Epidermal melanocyte (primary cell): ENCODE measurements around the gene SIRT5.
A peak's percentile ranks its signal among the peaks of the same experiment; 100 is the strongest.

Experiments used
- DNase-seq: peaks from one replicate; pipeline ENCODE4 v3.0.0; 2011; ENCODE audit warnings: low spot score; ENCODE audit not compliant: insufficient read length

Gene SIRT5

DNA sequence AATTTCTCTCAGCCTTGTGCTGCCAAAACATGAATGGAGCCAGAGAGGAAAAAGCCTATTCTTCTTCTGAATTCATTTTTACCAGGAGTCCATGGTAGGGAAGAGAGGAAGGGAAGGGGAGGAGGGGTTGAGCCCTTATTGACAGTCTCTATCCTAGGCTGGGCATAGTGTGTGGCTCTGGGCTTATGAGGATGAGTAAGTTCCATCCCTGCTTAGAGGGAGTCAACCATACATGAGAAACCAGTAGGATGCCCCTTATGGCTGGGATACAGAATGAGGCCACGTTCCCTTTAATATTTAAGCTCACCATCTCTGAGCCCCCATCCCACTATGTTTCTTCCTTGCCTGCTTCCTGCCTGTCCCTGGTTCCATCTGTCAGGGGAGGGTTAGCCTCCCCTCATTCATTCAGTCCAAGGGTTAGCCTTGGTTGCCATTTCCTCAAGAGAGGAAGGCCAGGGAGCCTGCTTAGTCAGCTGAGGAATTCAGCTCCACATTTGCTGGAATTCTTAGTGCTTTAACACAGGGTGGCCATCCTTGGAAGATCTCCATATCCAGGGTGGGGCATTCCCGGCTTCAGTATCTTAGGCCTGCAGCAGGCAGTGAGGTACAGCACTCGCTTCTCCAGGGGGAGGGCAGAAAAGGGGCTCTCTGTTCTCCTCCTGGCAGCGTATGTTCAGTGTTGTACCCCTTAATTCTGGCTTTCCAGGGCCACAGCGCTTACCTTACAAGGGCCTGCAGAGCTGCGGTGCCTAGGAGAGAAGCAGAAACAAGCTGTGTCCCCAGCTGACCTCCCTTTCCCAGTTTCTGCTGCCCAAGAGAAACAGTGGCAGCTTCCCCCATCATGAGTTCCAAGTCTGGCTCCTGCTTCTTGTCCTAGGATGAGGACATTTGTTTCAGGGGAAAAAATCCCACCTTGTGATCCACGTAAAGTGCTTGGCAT is 12.5 kb downstream of the SIRT5 start:
- DNase-seq: no peak

DNA sequence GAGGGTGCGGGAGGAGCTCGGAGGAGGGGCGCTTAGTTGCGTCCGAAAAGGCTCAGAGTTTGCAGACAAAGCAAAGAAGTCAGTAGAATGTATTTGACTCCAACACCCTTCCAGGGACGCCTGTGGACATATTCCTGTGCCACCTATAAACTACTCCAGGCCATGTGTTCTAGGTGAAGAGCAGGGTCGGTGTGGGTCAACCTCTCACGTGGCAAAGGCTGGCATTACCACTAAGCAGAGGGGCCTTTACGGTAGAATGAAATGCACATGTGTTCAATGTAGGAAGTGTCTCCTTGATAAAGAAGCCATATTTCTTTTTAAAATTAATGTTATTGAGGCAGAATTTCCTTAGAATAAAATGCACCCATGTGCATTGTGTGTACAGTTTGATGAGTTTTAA is 15.4 kb downstream of the SIRT5 start:
- DNase-seq: no peak

DNA sequence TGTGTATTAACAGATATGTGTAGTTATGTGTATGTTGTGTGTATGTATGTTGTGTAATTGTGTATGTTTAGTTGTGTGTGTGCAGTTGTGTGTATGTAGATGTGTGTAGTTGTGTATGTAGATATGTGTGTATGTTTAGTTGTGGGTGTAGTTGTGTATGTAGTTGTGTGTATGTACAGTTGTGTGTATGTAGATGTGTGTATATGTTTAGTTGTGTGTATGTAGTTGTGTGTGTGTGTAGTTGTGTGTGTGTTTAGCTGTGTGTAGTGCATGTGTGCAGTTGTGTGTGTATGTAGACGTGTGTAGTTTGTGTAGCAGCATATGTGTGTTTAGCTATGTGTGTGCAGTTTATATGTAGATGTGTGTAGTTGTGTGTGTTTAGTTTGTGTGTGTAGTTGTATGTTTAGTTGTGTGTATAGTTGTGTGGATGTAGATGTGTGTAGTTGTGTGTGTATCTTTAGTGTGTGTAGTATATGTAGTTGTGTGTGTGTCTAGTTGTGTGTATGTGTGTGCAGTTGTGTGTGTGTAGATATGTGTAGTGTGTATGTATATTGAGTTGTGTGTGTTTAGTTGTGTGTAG is 16.3 kb downstream of the SIRT5 start:
- DNase-seq: no peak

DNA sequence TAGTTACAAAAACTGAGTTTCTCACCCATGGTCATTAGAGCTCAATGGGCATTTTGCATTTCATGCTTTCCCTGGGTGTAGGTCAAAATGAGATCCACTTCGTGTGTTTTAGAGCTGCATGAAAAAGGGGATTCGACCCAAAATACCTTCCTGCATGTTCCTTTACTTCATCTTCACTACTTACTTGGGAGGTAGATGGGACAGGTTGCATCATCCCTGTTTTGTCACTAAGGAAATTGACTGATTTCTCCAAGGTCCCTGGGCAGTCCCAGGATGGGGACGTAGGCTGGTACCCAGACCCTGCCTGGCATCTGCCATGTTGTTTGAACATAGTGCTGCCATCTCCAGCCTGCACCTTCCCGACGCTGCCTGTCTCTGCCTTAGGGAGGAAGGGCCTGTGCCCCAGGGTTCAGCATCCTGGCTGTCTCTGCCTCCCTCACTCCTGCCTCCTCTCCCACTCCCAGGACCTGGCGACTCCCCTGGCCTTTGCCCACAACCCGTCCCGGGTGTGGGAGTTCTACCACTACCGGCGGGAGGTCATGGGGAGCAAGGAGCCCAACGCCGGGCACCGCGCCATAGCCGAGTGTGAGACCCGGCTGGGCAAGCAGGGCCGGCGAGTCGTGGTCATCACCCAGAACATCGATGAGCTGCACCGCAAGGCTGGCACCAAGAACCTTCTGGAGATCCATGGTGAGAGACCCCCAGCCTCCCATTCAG is 17.0 kb downstream of the SIRT5 start:
- no peak for DNase-seq

DNA sequence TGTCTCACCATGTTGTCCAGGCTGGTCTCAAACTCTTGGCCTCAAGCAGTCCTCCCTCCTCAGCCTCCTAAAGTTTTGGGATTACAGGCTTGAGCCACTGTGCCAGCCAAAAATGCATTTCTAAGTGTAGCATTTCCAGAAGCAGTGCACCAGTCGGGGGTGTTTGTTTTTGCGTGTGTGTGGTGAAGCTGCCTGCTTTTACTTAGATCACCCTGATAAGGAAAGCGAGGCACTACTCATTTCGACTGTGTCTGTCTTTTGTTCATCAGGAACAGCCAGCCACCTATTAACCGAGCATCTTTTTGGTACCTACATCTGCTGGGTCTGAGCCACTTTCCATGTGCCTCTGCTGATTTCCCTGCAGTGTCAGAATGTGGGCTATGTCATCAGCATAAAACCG is 18.7 kb downstream of the SIRT5 start:
- DNase-seq: no peak

DNA sequence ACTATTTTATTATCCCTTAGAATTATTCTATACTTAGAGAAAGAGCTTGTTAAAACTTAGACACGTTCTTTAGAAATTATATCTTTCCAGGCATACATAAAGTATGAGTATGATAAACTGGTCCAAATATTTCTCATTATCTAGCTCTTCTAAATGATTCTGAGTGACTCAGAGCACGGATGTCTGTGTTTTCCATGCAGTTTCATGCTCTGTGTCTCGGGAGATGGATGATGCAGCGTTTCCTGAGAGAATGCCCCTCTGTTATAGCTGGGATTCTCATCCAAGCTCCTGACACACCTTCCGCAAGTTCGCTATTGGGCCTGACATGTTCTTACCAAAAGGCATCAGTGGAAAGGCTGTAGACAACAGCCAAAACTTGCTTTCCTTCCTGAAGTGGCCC is 19.3 kb downstream of the SIRT5 start:
- DNase-seq: no peak

DNA sequence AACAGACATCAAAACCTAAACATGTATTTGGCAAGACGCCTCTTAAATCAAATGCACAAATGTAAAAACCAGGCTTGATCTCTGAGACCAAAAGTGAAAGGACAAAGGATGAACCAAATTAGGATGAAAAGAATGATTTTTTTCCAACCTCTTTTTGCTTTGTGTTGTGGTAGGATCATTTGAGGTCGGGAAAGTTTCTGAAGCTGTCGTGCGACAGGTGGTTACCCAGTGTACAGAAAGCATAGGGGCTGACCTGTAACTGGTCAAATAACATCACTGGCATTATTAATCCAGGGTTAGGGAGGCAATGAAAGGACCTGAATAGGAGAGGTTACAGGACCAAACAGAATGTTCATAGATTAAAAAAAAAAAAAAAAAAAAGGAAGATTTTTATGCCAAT is 22.7 kb downstream of the SIRT5 start:
- no peak for DNase-seq

DNA sequence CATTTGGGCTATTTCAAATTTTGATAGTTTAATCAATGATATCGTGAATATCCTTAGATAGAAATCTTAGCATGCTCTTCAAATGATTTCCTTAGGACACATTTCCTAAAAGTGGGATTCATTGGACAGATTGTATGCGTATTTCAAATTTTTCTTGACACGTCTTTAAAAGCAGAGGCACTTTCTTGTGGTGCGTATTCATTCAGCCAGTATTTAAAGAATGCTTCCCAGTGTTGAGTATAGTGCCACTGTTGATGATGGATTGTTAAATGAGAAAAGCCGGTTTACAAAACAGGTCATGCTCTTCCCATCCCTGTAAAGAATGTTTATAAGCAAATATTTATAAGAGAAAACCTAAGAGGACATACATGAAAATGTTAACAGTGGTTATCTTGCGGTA is 25.6 kb downstream of the SIRT5 start:
- DNase-seq: no peak

DNA sequence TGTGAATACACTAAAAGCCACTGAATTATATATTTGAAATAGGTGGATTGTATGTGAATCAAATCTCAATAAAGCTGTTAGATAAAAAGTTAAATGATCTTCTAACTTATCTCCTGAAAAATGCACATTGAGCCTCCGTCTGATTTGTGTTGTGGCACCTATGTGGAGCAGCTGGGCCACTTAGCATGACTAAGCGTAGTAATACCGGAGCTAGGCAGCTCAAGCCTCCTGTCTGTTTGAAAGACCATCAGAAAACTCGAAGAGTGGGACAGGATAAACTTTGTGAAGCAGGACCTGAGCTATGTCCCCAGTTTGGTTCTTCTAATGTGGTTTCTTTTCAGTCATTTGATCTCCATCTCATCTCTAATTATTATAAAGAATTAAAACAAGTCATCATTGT is 29.7 kb downstream of the SIRT5 start:
- DNase-seq: no peak

DNA sequence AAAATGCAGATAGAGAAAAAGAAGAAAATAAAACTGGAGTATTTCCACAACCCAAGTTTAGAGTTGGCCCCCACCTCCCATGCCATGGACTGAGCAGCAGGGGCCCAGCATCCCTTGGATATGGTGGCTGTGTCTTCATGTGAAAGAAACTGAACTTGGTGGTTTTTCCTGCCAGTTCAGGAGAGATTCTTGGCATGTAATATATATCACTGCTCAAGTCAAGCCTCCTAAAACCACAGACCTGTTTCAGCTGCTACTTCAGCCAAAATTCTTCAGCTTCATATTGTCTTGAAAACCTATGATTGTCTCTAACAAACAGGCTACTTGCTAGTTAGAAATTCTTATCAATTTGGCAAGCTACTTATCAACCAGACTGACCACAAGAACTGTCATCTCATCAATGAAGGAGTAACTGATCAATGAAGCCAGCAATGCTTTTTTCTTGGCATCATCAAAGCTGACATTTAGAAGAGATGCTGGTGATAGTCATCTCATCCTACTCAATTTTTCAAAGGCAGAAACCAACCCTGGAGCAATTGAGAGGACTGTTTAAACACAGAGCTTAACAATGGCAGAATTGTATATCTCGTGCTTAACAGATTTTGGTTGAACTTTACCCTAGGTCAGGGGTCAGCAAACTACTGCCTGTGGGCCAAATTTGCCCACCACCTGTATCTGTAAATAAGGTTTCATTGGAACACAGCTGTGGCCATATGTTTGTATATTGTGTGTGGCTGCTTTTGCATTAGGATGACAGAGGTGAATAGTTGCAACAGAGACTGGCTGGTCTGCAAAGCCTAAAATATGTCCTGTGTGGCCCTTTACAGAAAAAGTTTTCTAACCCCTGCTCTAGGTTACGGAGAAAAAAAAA is 30.4 kb downstream of the SIRT5 start:
- no peak for DNase-seq

DNA sequence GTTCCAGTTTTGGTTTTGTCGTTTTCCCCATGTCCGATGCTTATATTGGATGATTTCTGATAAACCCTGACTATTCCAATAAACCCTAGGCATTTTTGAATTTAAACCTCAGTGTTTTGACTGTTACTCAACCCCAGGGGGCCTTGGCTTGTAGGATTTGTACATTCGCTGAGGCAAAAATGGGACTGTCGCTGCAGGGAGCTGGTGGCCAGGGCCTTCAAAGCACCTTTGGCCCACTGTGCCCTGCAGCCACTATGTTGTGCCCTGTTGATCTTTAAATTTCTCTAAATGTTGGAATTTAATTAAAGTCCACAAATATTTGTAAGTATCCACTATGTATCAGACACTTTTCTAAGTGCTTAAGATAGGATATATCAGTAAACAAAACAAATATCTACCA is 31.2 kb downstream of the SIRT5 start:
- no peak for DNase-seq

DNA sequence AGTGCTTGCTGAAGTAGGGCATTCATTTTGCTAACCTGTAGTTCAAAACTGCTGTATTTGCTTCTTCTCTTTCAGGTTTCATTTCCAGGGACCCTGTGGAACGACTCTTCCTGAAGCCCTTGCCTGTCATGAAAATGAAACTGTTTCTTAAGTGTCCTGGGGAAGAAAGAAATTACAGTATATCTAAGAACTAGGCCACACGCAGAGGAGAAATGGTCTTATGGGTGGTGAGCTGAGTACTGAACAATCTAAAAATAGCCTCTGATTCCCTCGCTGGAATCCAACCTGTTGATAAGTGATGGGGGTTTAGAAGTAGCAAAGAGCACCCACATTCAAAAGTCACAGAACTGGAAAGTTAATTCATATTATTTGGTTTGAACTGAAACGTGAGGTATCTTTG is 37.3 kb downstream of the SIRT5 start:
- no peak for DNase-seq

DNA sequence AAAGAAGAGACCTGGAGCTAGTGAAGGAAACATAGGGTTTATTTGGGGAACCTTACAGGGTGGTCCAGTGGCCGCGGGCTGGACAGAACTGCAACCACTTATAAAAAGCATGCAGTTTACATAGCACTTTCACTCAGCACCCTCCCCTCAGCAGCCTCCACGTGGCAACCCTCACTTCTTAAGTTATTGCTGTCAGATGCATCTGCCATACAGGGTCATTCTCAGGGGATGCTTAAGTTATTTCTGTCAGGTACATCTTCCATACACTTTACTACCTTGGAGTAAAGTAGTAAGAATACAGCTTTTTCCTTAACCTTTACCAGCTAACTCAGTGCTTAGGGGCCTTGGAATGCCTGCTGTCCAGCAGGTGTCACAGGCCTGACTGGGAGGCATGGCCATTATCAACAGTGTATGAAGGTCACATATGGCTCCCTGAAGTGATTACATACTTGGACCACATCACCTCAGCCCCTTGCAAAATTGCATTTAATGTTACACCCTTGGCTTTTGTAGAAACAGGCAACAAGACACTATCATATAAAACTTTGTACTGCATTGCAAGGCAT is 38.7 kb downstream of the SIRT5 start:
- DNase-seq: no peak

DNA sequence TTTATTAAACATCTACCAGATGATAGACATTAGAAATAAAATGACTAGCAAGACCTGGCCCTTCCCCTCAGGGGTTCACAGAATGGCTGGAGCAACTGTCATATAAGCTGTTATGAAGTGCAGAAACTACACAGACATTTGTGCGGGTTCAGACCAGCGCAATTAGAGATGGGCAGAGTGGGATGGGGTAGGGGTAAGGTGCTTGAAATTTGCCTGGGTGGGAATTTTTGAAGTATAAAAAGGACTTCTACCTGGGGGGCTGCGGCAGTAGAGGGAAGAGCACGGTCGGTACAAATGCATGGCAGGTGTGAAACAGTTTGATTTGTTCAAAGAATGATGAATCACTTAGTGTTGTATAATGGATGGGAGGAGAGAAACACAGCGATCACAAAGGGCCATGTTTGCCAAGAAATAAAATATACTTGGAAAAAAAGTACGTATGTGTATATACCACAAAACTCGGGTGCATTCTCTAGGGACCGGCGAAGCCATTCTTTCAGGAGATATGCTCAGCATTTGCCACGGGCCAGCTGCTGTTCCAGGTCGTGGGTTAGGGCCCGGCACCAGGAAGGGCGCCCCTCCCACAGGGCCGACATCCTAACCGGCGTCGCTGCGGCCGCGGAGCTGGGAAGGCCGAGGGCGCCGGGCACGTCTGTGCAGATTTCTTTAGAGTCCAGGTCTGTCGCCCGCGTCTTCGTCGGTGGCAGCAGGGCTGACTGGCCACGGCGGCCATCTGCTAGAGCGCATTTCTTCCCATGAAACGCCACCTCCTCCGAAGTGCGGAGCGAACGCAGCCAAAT is 39.9 kb downstream of the SIRT5 start:
- no peak for DNase-seq

DNA sequence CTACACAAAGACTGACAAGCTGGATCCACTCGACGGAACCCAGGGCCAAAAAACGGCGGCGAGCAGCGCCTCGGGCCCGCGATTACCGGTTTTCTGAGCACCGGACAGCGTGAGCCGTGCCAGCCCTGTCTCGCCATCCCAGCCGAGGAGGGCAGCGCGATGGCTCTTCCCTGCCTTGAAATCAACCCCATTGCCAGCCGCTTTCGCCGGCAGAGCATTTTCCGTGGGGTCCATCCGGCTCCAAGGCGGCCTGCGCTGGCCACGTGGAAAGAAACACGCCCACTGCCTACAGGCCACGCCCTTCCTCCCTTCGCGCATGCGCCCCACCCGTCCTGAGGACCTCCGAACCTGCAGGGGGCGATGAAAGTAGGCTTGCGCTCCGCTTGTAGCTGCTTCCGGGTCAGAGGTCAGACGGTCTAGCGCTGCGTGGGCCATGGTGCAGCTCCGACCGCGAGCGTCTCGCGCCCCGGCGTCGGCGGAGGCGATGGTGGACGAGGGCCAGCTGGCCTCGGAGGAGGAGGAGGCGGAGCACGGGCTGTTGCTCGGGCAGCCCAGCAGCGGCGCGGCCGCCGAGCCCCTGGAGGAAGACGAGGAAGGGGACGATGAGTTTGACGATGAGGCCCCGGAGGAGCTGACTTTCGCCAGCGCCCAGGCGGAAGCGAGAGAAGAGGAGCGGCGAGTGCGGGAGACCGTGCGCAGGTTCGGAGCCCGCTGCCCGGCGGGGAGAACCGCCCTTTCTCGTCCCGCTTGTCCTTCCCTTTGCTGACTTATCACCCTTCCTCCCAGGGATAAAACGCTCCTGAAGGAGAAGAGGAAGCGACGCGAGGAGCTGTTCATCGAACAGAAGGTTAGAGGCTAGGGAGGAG is 40.8 kb downstream of the SIRT5 start, which contains the start of gene NOL7:
Gene NOL7, plus strand, starts transcription at position 410 of the 866 bp plus-strand sequence. Its CDS starts 24 bp downstream, at position 434.
- DNase-seq: peak; percentile 83

DNA sequence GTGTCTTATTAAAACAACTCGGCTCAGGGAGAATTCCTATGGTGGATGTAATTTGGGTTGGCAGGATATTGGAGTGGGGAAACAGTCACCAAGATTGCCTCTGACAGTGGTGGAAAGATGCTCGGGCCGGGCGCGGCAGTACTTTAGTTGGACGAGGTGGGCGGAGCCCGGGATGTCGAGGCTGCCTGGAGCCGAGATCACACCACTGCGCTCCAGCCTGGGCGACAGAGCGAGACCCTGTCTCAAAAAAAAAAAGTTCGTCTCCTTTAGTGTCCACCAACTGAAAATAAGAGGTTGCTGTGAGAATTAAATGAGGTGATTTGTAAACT is 41.4 kb downstream of the SIRT5 start:
- DNase-seq: no peak

DNA sequence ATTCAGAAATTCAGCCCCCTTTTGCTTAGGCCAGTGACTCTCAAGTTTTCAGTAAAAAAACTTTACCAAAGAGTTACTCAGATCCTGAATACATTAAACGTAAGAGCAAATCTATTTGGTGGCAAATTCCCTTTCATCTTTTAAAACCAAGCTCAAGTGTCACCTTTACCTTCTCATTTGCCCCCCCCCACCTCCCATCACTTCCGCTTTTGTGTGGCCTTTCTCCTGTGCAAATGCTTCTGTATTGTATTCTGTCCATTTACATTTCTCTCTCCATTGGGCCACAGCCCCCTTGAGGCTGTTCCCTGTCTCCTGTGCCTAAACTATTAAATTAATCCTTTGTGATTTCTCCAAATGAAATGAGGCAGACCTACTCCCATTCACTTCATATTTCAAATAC is 42.7 kb downstream of the SIRT5 start:
- no peak for DNase-seq

DNA sequence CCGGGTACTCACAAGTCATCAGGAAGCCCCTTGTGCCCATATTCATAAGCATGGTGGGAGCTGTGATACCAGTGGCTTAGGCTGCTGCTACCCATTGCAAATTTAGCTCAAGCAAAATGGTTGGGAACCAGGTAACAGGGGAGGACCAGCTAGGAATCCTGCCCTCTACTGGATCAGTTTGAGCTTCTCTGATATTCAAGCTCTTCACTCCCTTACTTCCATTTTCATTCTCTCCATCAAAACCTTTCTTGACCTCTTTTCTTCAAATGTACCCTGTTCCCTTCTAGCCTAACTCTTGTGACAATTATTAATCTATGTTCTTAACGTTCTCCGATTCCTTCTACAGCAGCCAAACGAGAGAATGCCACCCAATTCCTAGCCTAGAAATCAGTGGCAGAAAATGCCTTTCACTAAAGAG is 50.5 kb downstream of the SIRT5 start:
- DNase-seq: no peak

DNA sequence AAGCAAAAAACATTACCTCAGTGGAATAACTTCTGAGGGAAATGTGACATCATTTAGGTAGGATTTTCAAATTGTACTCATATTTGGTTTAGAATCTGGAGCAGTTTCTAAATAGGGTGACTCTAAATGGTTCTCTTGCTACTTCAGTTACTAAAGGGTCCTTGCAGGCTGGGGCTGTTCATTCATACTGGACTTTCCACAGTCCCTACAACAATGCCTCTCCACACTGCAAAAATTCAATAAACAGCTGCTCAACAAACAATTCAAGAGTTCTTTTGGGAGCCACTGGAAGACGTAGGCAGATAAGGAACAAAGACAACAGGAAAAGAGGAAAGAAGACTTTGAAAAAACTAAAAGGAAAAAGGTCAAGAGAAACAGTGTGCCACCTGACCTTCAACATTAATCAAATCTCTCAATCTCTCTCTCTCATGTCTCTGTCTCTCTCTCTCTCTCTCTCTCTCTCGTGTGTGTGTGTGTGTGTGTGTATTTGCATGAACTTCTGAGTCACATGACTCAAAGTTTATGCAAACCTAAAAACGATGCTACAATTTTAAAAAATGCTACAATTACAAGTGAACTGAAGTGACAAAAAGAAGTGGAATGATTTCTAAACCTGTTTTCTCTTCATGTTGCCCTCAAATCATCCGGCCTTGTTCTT is 55.2 kb downstream of the SIRT5 start:
- DNase-seq: no peak
